Measurements from ENCODE around the gene SLC43A3.

The SLC43A3 gene

GRCh38 chr11:57464539-57465181, 37.7 kb upstream of the SLC43A3 start:
- TF ChIP-seq CTCF (IDR thresholded peaks at IDR 0.05; ENCODE audit: insufficient read depth, low read depth, low read length, missing control alignments), result no peak

GRCh38 chr11:57463671-57464538, 37.0 kb upstream of the SLC43A3 start:
- no peak for DNase-seq (ENCODE audit: low read depth)
- H3K4me3 ChIP-seq (ENCODE audit: low read length), result no peak overlapping the region
- TF ChIP-seq CTCF (IDR thresholded peaks at IDR 0.05; ENCODE audit: insufficient read depth, low read depth, low read length, missing control alignments), result no peak

More at GRCh38 chr11:57464539-57465181, 37.7 kb upstream of the SLC43A3 start:
- DNase-seq (ENCODE audit: low read depth), result peak; percentile 55
- H3K4me3 ChIP-seq (ENCODE audit: low read length), result no peak overlapping the region

- no peak overlapping the region for H3K4me3 ChIP-seq (ENCODE audit: low read length)
- DNase-seq (ENCODE audit: low read depth), result no peak
- no peak for TF ChIP-seq CTCF (IDR thresholded peaks at IDR 0.05; ENCODE audit: insufficient read depth, low read depth, low read length, missing control alignments)
These were observed 35.7 kb upstream of the SLC43A3 start for GRCh38 chr11:57462597-57462996.

- TF ChIP-seq CTCF (IDR thresholded peaks at IDR 0.05; ENCODE audit: insufficient read depth, low read depth, low read length, missing control alignments), result no peak
- no peak overlapping the region for H3K4me3 ChIP-seq (ENCODE audit: low read length)
- no peak for DNase-seq (ENCODE audit: low read depth)
These were observed 35.0 kb upstream of the SLC43A3 start for GRCh38 chr11:57461841-57462489.

GRCh38 chr11:57460758-57461749, 34.1 kb upstream of the SLC43A3 start:
- DNase-seq (ENCODE audit: low read depth), result no peak
- H3K4me3 ChIP-seq (ENCODE audit: low read length), result no peak overlapping the region
- no peak for TF ChIP-seq CTCF (IDR thresholded peaks at IDR 0.05; ENCODE audit: insufficient read depth, low read depth, low read length, missing control alignments)

All from epithelial cell of esophagus (primary cell).